Smooth muscle cell of trachea (primary cell): ENCODE data around the gene PRSS53. TPM values are rescaled to one million over a fixed set of nuclear protein-coding genes. Genes with fewer than 3 reads are reported as not detected.

Source experiments
- total RNA-seq: library from RNA; depleted of rRNA; stranded (reverse); fragments of >200 nt; gene quantifications from 2 replicates; pipeline ENCODE4 v1.2.1, GENCODE V29; 2014

The PRSS53 gene
- total RNA-seq: 2.5 and 2.8 TPM in 2 replicates

DNA sequence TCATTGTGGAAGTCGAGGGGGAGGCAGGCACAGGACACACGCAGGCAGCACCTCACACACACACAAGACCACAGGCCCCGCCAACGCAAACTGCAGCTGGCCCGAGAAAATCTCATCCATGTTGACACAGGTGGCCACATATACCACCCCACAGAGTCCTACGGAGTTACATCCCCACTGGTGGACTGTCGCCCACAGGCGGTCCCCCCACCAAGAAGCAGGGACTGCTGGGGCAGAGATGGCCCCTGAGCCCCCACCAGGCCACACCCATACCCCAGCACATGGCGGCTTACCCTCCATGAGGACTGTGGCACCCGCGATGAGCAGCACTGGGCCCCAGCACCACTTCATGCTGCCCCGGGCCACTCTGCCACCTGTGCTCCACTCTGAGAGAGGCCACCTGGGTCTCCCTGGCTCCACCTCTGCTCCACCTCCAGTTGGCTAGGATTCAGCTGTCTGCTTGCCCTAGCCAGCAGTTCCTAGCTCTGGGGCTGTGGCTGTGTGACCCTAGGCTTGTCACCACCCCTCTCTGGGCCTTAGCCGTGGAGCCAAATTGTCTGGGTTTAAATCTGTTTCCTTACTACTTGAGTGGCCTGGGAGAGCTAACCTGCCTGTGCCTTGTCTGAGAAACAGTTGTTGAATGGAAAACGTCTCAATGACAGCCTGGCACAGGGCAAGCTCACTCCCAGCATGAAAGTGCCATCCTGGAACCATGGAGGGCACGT, at the start of gene PRSS53:
PRSS53 (minus strand) TSS at position 485 of the 725 bp plus-strand sequence; CDS start at position 351, 134 bp downstream.

DNA sequence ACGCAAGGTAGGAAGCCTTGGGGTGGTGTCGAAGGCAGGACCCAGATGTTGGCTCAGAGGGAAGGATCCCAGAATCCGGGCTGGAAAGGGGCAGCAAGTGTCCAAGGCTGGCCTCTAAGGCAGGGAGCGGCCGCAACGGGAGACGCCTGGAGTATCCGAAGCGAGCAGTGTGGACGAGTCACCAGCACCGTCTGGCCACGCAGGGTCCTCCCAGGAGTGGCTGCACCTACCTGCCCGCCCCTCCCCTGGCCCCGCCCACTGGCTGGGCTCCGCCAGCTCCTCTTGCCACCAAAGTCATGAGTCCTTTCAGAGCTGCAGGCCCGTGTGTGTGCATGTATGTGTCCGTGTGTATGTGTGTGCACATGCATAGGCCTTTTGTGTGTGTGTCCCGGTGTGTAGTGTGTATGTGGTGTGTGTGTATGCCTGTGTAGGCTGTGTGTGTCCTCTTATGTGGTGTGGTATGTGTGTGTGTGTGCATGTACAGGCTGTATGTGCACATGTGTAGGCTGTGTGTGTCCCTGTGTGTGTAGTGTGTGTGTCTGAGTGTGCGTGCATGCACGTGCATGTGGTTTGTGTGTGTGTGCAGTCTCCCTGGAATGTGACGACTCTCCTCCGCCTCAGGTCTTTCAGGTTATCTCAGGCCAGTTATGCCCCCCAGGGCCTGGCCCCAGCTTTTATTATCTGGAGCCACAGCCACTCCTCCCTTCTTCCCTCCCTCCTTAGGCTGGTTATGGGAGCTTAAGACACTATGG, 47.0 kb upstream of the PRSS53 start, which contains the start of gene PRSS8:
PRSS8 (minus strand) TSS at position 193 of the 752 bp plus-strand sequence. CDS start 229 bp downstream, outside the sequence.

DNA sequence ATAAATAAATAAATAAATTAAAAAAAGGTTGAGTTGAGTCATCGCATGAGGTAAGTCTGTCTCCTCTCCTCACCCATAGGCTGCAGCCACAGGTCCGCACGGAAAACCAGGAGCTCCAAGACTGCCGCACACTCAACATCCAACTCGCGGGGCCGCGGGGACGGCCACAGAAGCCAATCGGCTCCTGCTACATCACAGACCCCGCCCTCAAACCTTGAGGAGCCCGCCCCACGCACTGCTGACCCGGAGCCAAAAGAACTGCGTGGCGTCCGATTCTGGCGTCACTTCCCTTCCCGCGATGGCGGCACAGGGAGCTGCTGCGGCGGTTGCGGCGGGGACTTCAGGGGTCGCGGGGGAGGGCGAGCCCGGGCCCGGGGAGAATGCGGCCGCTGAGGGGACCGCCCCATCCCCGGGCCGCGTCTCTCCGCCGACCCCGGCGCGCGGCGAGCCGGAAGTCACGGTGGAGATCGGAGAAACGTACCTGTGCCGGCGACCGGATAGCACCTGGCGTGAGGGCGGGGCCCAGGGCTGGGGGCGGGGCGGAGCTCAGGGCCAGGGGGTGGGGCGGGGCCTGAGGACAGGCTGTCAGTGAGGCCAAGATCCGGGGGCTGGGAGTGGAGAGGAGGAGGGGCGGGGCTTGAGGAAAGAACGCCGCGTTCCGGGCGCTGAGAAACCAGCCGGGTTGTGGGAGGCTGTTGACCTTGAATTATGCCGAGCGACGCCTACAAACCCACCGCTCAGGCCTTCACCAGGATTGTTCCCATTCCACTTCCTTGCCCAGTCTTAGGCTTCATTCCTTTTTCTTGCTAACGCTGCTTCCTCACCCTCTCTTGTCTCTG, 28.9 kb upstream of the PRSS53 start, which contains the start of gene KAT8:
KAT8 (plus strand) TSS at position 281 of the 839 bp plus-strand sequence; CDS start at position 299, 18 bp downstream.

DNA sequence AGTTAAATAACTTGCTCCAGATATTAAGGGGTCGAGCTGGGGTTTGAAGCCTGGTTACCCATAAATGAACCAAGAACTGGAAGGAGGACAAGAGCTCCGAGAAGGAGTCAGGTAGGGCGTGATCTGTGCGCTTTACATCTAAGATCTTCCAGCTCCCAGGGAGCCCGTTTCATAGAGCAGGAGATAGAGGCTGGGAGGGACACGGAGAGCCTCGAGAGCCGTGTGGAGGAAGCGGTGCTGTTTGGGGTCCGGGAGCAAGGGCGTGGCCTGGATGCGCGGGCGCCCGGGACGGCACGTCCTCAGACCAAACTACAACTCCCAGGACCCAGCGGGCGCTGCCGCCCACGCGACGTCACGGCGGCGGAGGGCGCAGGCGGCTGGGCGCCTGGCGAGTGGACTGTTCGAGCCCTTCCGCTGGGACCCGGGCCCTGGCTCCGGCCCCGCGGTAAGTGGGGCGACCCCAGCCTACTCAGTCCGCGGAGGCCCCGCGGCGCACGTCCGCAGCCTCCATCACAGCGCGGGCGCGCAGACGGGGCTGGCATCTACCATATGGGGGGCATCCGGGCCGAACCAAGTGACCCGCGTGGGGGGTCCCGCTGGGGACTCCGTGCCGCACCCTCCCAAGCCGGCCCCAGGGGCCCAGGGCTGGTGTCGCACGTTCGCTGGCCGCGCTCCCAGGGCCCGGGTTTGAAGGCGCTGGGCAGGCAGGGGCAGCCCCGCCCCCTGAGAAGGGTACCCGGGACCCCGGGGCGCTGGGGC, 19.5 kb upstream of the PRSS53 start, which contains the start of gene BCKDK:
BCKDK (plus strand) TSS at position 352 of the 759 bp plus-strand sequence. CDS start 838 bp downstream, outside the sequence.

DNA sequence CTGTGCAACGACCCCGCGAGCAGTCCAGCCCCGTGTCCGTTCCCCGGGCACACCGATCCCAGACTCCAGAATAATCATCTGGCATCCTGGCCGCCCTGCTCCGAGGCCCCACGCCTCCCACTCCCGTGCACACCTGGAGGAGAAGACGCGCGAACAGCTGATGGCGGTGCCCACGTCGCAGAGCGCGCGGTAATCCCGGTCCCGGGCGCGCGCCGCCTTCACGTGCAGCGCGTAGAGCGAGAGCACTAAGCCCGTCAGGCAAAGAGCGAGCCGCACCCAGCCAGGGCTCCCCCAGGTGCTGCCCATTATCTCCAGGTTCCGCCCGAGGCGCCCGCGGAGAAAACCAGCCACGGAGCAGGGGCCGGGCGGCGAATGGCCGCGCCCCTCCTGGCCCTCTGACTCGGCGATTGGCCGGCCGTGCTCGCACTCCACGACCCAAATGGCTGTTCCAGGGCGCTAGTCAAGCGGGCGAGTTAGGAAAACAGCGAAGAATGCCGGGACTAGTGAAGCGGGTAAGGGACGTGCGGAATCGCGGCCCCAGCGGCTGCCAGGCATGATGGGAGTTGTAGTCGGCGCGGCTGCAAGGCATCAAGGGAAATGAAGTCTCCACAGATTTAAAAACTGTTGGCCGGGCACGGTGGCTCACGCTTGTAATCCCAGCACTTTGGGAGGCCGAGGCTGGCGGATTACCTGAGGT, 5.8 kb upstream of the PRSS53 start, which contains the start of gene VKORC1:
VKORC1 (minus strand) TSS at position 374 of the 697 bp plus-strand sequence; CDS start at position 306, 68 bp downstream.

DNA sequence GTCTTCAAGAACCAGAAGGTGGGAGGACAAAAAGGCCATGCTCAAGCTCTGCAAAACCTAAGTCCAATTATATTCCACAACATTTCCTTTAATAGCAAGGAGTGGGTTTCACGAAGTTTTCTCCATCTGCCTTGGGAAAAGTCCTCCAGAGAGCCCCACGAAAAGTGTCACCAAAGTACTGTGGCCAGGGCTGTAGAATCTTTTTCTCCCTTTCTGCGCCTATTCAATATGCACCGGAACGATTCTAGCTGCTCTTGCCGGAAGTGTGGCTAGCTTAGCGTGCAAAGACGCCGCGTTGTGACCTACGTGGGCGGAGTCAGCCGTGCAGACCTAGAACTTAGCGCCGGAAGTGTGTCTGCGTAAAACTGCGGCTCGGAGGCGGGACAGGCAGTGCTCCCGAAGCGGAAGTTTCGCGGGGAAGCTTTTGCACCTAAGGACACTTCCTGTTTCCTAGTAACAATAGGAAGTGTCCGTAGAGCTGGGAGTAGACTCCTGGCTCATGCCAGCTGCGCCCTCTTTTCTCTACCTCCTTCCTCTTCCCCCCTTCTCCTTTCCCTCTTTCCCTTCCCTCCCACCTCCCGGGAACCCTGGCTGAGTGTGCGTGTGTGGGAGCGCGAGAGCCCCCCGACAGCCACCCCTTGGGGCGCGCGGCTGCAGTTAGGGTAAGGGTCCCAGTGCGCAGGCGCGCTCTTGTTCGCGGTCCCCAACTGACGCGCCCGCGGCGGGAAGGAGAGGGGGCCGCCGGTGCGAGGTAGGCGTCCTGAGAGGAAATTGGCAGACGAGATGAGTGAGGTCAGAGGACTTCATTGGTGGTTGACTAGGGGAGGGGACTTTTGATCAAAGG, 14.6 kb downstream of the PRSS53 start, which contains the start of the genes ZNF646 and ZNF668:
ZNF646 (plus strand) TSS at position 453 of the 844 bp plus-strand sequence. CDS start 1,903 bp downstream, outside the sequence.
ZNF668 (minus strand) TSS at position 271 of the 844 bp plus-strand sequence. CDS start 9,781 bp downstream, outside the sequence.

Other genes with a start within 250 kb of the PRSS53 start
- gene BCL7C, start 194.9 kb downstream of the PRSS53 start, total RNA-seq: 40.5 and 50.5 TPM in 2 replicates
- gene CTF1, start 192.3 kb downstream of the PRSS53 start, total RNA-seq: 3.3 and 6.1 TPM in 2 replicates
- 21.1 and 28.4 TPM in 2 replicates for gene FBXL19, start 165.4 kb downstream of the PRSS53 start, total RNA-seq
- 59.5 and 97.1 TPM in 2 replicates for gene ORAI3, start 139.9 kb downstream of the PRSS53 start, total RNA-seq
- 3.8 and 7.1 TPM in 2 replicates for gene SETD1A, start 131.2 kb downstream of the PRSS53 start, total RNA-seq
- 49.7 and 76.7 TPM in 2 replicates for gene HSD3B7, start 103.7 kb downstream of the PRSS53 start, total RNA-seq
- gene STX1B, start 78.3 kb downstream of the PRSS53 start, total RNA-seq: 2.6 and 3.6 TPM in 2 replicates
- 27.5 and 32.3 TPM in 2 replicates for gene STX4, start 55.4 kb downstream of the PRSS53 start, total RNA-seq
- 11.1 and 12.7 TPM in 2 replicates for gene ZNF668, start 14.7 kb downstream of the PRSS53 start, total RNA-seq
- gene ZNF646, start 14.5 kb downstream of the PRSS53 start, total RNA-seq: 13.5 and 22.7 TPM in 2 replicates
- 128 and 152 TPM in 2 replicates for gene VKORC1, start 5.9 kb upstream of the PRSS53 start, total RNA-seq
- 26.5 and 39.5 TPM in 2 replicates for gene BCKDK, start 19.4 kb upstream of the PRSS53 start, total RNA-seq
- gene KAT8, start 28.7 kb upstream of the PRSS53 start, total RNA-seq: 37.2 and 39.0 TPM in 2 replicates
- not detected in 2 replicates for gene PRSS8, start 46.8 kb upstream of the PRSS53 start, total RNA-seq
- gene PRSS36, start 61.1 kb upstream of the PRSS53 start, total RNA-seq: 0.17 and 0.29 TPM in 2 replicates
- gene FUS, start 91.2 kb upstream of the PRSS53 start, total RNA-seq: 43.7 and 107 TPM in 2 replicates
- 120 and 136 TPM in 2 replicates for gene PYCARD, start 113.8 kb upstream of the PRSS53 start, total RNA-seq
- gene TRIM72, start 125.2 kb upstream of the PRSS53 start, total RNA-seq: not detected in 2 replicates
- not detected in 2 replicates for gene PYDC1, start 128.2 kb upstream of the PRSS53 start, total RNA-seq
- not detected in 2 replicates for gene ITGAM, start 171.0 kb upstream of the PRSS53 start, total RNA-seq